HepG2 (cell line): Measurements from ENCODE around the gene NKX6-2.

ENCODE experiments used
- CTCF ChIP-seq: sonication (generic); formaldehyde crosslinking; IDR thresholded peaks from 2 replicates; pipeline ENCODE4 v1.5.0; 2020; ENCODE audit warnings: mild to moderate bottlenecking, missing genetic modification reagents, moderate library complexity
- ELK4 ChIP-seq: sonication (generic); formaldehyde crosslinking; IDR thresholded peaks from 2 replicates; pipeline ENCODE4 v1.9.0; 2021; ENCODE audit warnings: missing genetic modification reagents, borderline replicate concordance
- GABPA ChIP-seq, 2 experiments: IDR thresholded peaks; 2 replicates each; pipeline ENCODE4 v1.6.1; 2011 to 2016; ENCODE audit warnings: low read depth in 2 of 2, low read length in 1 of 2, missing biosample characterization in 1 of 2, missing genetic modification characterization in 1 of 2
- ZFP36L1 ChIP-seq: sonication (generic); formaldehyde crosslinking; IDR thresholded peaks from 2 replicates; pipeline ENCODE4 v1.8.0; 2022; ENCODE audit warnings: mild to moderate bottlenecking, missing genetic modification reagents, moderate library complexity

DNA sequence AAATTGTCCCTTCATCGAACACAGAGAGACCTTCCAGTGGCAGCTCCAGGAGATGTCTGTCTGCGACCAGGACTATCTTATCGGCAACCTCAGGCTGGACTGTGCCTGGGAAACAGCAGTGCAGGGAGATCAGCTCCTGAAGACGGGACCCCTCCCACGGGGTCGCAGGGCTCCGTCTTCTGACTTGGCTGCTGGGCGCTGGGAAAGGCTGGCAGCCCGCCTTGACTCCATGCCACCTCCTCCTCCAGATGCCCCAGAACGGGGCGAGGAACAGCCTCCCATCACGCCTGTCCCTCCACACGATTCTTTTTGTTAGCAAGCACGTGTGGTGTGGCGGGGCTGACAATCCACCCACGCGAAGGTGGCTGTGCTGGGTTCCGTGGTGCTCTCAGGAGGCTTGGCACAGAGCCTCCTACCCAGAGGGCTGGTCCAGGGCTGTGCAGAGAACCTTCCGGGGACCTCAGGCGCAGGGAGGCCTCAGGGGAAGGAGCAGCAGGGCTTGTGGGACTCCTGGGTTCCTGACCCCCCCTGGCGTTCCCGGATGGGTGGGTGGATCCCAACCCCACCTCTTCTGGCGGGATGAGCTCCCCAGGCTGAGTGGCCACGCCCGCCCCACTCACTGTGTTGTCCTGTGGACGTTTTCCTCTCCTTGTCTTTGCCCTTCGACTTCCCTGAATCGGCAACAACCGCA, 47.6 kb upstream of the NKX6-2 start:
- TF ChIP-seq GABPA (IDR thresholded peaks at IDR 0.05; ENCODE audit: low read depth, low read length) (no peak), GABPA (CRISPR knock-in tag; IDR thresholded peaks at IDR 0.05; ENCODE audit: low read depth) (no peak), ELK4 (no peak), ZFP36L1 (CRISPR knock-in tag) (no peak), CTCF (CRISPR knock-in tag) (no peak)
